ENCODE results near the gene CDIPT. TPM values are rescaled to one million over a fixed set of nuclear protein-coding genes. Genes with fewer than 3 reads are reported as not detected.

CDIPT gene
- total RNA-seq, 4 donors from 2014 or later = 80.0 to 121 (median 94.8) TPM

GRCh38 chr16:29843931-29844330 is 19.1 kb downstream of the CDIPT start:
- Histone ChIP-seq H3K9me3 (no peaks in the 10 kb centered on the region), H3K36me3 (peaks cover 2 to 94% (median 41%) of the 10 kb centered on the region in 3 donors), H3K4me3 (no peak overlapping the region), H3K4me1 (no peaks in the 10 kb centered on the region), H3K27ac (no peak overlapping the region), H3K27me3 (no peaks in the 10 kb centered on the region)
- TF ChIP-seq CTCF (IDR thresholded peaks at IDR 0.05) (no peak), POLR2A (IDR thresholded peaks at IDR 0.05) (no peak), EP300 (IDR thresholded peaks at IDR 0.05) (no peak)
- no peak for DNase-seq (ENCODE audit: low spot score in 2 of 2)
- WGBS, 2 donors = 88 to 95% methylated on average over 6 to 8 of the region's 8 CpGs

- Histone ChIP-seq H3K9me3 (no peaks in the 10 kb centered on the region), H3K4me1 (no peaks in the 10 kb centered on the region), H3K36me3 (peaks cover 2 to 100% (median 47%) of the 10 kb centered on the region in 3 donors), H3K4me3 (no peak overlapping the region), H3K27me3 (no peaks in the 10 kb centered on the region), H3K27ac (no peak overlapping the region)
- DNase-seq (ENCODE audit: low spot score in 2 of 2) = no peak
- WGBS, 2 donors = 87 to 93% methylated on average over 9 of the region's 9 CpGs
- TF ChIP-seq EP300 (IDR thresholded peaks at IDR 0.05) = no peak
- no peak for TF ChIP-seq CTCF (IDR thresholded peaks at IDR 0.05)
- no peak for TF ChIP-seq POLR2A (IDR thresholded peaks at IDR 0.05)
These were observed 20.2 kb downstream of the CDIPT start for GRCh38 chr16:29842732-29843346.

GRCh38 chr16:29841631-29842030 is 21.4 kb downstream of the CDIPT start:
- no peaks in the 10 kb centered on the region for H3K9me3 ChIP-seq
- no peaks in the 10 kb centered on the region for H3K4me1 ChIP-seq
- no peak overlapping the region for H3K4me3 ChIP-seq
- no peak for DNase-seq (ENCODE audit: low spot score in 2 of 2)
- 88 to 91% methylated on average over 20 to 23 of the region's 23 CpGs for WGBS, 2 donors
- no peaks in the 10 kb centered on the region for H3K27me3 ChIP-seq
- H3K27ac ChIP-seq = no peak overlapping the region
- TF ChIP-seq CTCF (IDR thresholded peaks at IDR 0.05) (no peak), EP300 (IDR thresholded peaks at IDR 0.05) (no peak), POLR2A (IDR thresholded peaks at IDR 0.05) (no peak)
- peaks cover 6 to 100% (median 35%) of the 10 kb centered on the region in 3 donors for H3K36me3 ChIP-seq

- WGBS, 2 donors = 82 to 88% methylated on average over 10 of the region's 10 CpGs
- TF ChIP-seq EP300 (IDR thresholded peaks at IDR 0.05) (no peak), CTCF (IDR thresholded peaks at IDR 0.05) (no peak), POLR2A (IDR thresholded peaks at IDR 0.05) (no peak)
- H3K4me1 ChIP-seq = no peaks in the 10 kb centered on the region
- no peak for DNase-seq (ENCODE audit: low spot score in 2 of 2)
- no peaks in the 10 kb centered on the region for H3K27me3 ChIP-seq
- no peak overlapping the region for H3K27ac ChIP-seq
- H3K4me3 ChIP-seq = no peak overlapping the region
- no peaks in the 10 kb centered on the region for H3K9me3 ChIP-seq
- H3K36me3 ChIP-seq = peaks cover 6 to 100% (median 28%) of the 10 kb centered on the region in 3 donors
These were observed 22.8 kb downstream of the CDIPT start for GRCh38 chr16:29840240-29840639.

GRCh38 chr16:29839822-29840221 is 23.2 kb downstream of the CDIPT start:
- H3K27ac ChIP-seq = no peak overlapping the region
- peaks cover 6 to 100% (median 26%) of the 10 kb centered on the region in 3 donors for H3K36me3 ChIP-seq
- DNase-seq (ENCODE audit: low spot score in 2 of 2) = no peak
- no peaks in the 10 kb centered on the region for H3K27me3 ChIP-seq
- no peak overlapping the region for H3K4me3 ChIP-seq
- 70 to 83% methylated on average over 6 of the region's 6 CpGs for WGBS, 2 donors
- TF ChIP-seq CTCF (IDR thresholded peaks at IDR 0.05) (no peak), POLR2A (IDR thresholded peaks at IDR 0.05) (no peak), EP300 (IDR thresholded peaks at IDR 0.05) (no peak)
- H3K9me3 ChIP-seq = no peaks in the 10 kb centered on the region
- no peaks in the 10 kb centered on the region for H3K4me1 ChIP-seq

Measured in tibial nerve (tissue), 4 donors.